ENCODE data around the gene FLYWCH2. TPM values are rescaled to one million over a fixed set of nuclear protein-coding genes. Genes with fewer than 3 reads are reported as not detected.

Gene FLYWCH2
- total RNA-seq, 1 experiment from 2014 or later = 23.9 TPM

DNA sequence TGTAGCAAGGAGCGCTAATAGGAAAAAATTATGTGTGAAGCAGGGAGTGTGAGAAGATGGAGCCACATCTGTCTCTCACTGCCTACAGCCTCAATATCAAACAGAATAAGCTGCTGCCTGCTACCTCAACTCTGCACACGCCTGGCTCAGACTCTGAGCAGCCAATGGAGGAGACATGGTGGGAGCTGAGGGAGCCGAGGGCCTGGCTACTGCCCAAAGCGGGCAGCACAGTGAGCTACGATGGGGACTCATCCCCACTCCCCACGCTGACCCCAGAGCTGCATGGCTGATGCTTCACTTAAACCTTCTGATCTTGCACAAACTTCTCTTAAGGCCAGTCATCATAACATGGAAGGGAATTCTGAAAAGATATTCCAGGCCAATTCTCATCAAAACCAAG lies 11.1 kb upstream of the FLYWCH2 start:
- no peaks in the 10 kb centered on the region for H3K27me3 ChIP-seq (replicated peaks; ENCODE audit: insufficient read depth, low read depth, low read length, poor library complexity)
- BruUV-seq (replicated peaks) = no TSS peak
- intact Hi-C loops (cut with micrococcal nuclease; ENCODE audit: unreplicated experiment) = no loop called here
- no peaks in the 10 kb centered on the region for H3K36me3 ChIP-seq (ENCODE audit: insufficient read depth, low read length, poor library complexity, severe bottlenecking)
- H3K4me3 ChIP-seq (ENCODE audit: low read depth, low read length, poor library complexity, severe bottlenecking) = no peak overlapping the region
- TF ChIP-seq, protein P1, sequence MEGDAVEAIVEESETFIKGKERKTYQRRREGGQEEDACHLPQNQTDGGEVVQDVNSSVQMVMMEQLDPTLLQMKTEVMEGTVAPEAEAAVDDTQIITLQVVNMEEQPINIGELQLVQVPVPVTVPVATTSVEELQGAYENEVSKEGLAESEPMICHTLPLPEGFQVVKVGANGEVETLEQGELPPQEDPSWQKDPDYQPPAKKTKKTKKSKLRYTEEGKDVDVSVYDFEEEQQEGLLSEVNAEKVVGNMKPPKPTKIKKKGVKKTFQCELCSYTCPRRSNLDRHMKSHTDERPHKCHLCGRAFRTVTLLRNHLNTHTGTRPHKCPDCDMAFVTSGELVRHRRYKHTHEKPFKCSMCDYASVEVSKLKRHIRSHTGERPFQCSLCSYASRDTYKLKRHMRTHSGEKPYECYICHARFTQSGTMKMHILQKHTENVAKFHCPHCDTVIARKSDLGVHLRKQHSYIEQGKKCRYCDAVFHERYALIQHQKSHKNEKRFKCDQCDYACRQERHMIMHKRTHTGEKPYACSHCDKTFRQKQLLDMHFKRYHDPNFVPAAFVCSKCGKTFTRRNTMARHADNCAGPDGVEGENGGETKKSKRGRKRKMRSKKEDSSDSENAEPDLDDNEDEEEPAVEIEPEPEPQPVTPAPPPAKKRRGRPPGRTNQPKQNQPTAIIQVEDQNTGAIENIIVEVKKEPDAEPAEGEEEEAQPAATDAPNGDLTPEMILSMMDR (conservative IDR thresholded peaks at IDR 0.05; ENCODE audit: low read depth, low read length) = no peak
- TF ChIP-seq EZH2 (IDR thresholded peaks at IDR 0.05; ENCODE audit: borderline replicate concordance, low read depth, low read length, poor library complexity, severe bottlenecking) = no peak
- no peaks in the 10 kb centered on the region for H3K9me3 ChIP-seq (ENCODE audit: low read depth, low read length, poor library complexity, severe bottlenecking)
- no peaks in the 10 kb centered on the region for H3K4me1 ChIP-seq (ENCODE audit: insufficient read depth, low read length, poor library complexity, severe bottlenecking)
- no peak overlapping the region for H3K27ac ChIP-seq (ENCODE audit: low read depth, low read length, poor library complexity, severe bottlenecking)
- CTCF ChIA-PET = interaction anchor here (0.6 kb wide), 1 partner anchor 39 kb away, joined by 3 read pairs; no protein-coding TSS in a partner anchor
- DNase-seq (ENCODE audit: low spot score) = no peak
- POLR2A ChIA-PET (ENCODE audit: low non-redundant PET) = no interaction called here

DNA sequence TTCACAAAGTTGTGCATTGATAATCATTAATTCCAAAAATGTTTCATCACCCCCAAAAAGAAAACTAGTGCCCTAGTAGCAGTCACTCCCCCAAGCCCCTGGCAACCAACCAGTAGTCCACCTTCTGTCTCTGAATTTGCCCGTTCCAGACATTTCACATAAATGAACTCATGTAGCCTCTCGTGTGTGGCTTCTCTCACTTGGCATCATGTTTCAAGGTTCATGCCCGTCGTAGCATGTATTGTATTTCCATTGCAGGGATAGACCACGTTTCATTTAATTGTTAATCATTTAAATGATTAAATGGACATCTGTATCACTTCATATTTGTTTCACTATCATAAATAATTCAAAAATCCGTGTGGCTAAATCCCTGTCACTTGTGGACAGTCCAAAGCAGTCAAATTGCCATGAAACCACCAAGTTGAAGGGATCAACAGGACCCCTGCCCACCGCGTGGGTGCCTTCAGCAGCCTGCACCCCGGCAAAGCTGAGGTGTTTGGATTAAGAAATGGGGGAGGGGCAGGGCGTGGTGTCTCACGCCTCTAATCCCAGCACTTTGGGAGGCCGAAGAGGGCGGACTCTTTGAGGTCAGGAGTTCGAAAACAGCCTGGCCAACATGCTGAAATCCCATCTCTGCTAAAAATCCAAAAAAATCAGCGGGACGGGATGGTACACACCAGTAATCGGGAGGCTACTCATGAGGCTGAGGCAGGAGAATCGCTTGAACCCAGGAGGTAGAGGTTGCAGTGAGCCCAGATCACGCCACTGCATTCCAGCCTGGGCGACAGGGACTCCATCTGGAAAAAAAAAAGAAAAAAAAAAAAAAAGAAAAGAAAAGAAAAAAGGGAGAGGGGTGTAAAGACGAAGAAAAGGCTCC lies 8.7 kb upstream of the FLYWCH2 start:
- Histone ChIP-seq H3K4me3 (ENCODE audit: low read depth, low read length, poor library complexity, severe bottlenecking) (no peak overlapping the region), H3K9me3 (ENCODE audit: low read depth, low read length, poor library complexity, severe bottlenecking) (no peaks in the 10 kb centered on the region), H3K27me3 (replicated peaks; ENCODE audit: insufficient read depth, low read depth, low read length, poor library complexity) (no peaks in the 10 kb centered on the region), H3K27ac (ENCODE audit: low read depth, low read length, poor library complexity, severe bottlenecking) (no peak overlapping the region), H3K36me3 (ENCODE audit: insufficient read depth, low read length, poor library complexity, severe bottlenecking) (no peaks in the 10 kb centered on the region), H3K4me1 (ENCODE audit: insufficient read depth, low read length, poor library complexity, severe bottlenecking) (no peaks in the 10 kb centered on the region)
- no peak for DNase-seq (ENCODE audit: low spot score)
- ChIA-PET CTCF (interaction anchor here (0.6 kb wide), 1 partner anchor 39 kb away, joined by 7 read pairs; no protein-coding TSS in a partner anchor), POLR2A (ENCODE audit: low non-redundant PET) (no interaction called here)
- no TSS peak for BruUV-seq (replicated peaks)
- TF ChIP-seq EZH2 (IDR thresholded peaks at IDR 0.05; ENCODE audit: borderline replicate concordance, low read depth, low read length, poor library complexity, severe bottlenecking) = no peak
- TF ChIP-seq, protein P1 (conservative IDR thresholded peaks at IDR 0.05; ENCODE audit: low read depth, low read length) = no peak
- intact Hi-C loops (cut with micrococcal nuclease; ENCODE audit: unreplicated experiment) = loop anchor here (2.0 kb wide), 1 partner anchor 45 kb away; no protein-coding TSS in a partner anchor

GRCh38 chr16:2874912-2875362 lies 8.1 kb upstream of the FLYWCH2 start:
- no TSS peak for BruUV-seq (replicated peaks)
- H3K27ac ChIP-seq (ENCODE audit: low read depth, low read length, poor library complexity, severe bottlenecking) = no peak overlapping the region
- POLR2A ChIA-PET (ENCODE audit: low non-redundant PET) = no interaction called here
- H3K4me3 ChIP-seq (ENCODE audit: low read depth, low read length, poor library complexity, severe bottlenecking) = no peak overlapping the region
- intact Hi-C loops (cut with micrococcal nuclease; ENCODE audit: unreplicated experiment) = loop anchor here (2.0 kb wide), 1 partner anchor 44 kb away; no protein-coding TSS in a partner anchor
- no peak for TF ChIP-seq EZH2 (IDR thresholded peaks at IDR 0.05; ENCODE audit: borderline replicate concordance, low read depth, low read length, poor library complexity, severe bottlenecking)
- TF ChIP-seq, protein P1 (conservative IDR thresholded peaks at IDR 0.05; ENCODE audit: low read depth, low read length) = peak; percentile 95
- H3K27me3 ChIP-seq (replicated peaks; ENCODE audit: insufficient read depth, low read depth, low read length, poor library complexity) = no peaks in the 10 kb centered on the region
- peak; percentile 83 for DNase-seq (ENCODE audit: low spot score)
- no peaks in the 10 kb centered on the region for H3K9me3 ChIP-seq (ENCODE audit: low read depth, low read length, poor library complexity, severe bottlenecking)
- H3K4me1 ChIP-seq (ENCODE audit: insufficient read depth, low read length, poor library complexity, severe bottlenecking) = no peaks in the 10 kb centered on the region
- no peaks in the 10 kb centered on the region for H3K36me3 ChIP-seq (ENCODE audit: insufficient read depth, low read length, poor library complexity, severe bottlenecking)
- CTCF ChIA-PET = interaction anchor here (0.6 kb wide), 1 partner anchor 38 kb away, joined by 7 read pairs; no protein-coding TSS in a partner anchor
